Breast epithelium (tissue), 3 donors: ENCODE measurements around the gene ARHGAP15.

ENCODE experiments used
- POLR2A ChIP-seq: fragments of 450-650 bp; IDR thresholded peaks from one replicate; pipeline ENCODE4 v1.6.1; 2016; ENCODE audit warnings: antibody characterized with exemption, mild to moderate bottlenecking, moderate library complexity
- POLR2AphosphoS5 ChIP-seq, 3 donors: sonication (generic); formaldehyde crosslinking; IDR thresholded peaks; one replicate each; pipeline ENCODE4 v1.6.1; 2017; ENCODE audit warnings: antibody characterized with exemption in 3 of 3
- TF ChIP-seq, protein P1 (sequence below), 3 donors: fragments of 450-650 bp; IDR thresholded peaks; one replicate each; pipeline ENCODE4 v1.5.1; 2016 to 2017; ENCODE audit warnings: antibody characterized with exemption in 3 of 3, mild to moderate bottlenecking in 3 of 3, moderate library complexity in 3 of 3

DNA sequence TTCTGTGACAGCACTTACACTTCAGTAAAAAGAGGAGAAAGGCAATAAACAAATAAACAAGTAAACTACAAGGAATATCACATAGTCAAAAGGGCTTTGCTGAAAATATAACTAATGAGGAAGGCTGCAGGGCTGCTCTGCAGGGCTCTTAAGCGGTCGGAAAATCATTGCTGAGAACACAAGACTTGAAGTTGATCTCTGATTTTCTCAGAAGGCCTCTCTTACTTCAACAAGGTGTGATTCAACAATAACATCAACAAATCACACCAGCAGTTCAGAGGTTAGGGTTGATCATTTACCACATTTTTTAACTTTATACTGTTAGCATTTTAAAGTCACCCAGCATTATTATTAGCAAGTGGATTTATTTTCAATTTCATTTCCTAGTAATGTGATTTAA lies 215.6 kb downstream of the ARHGAP15 start:
- TF ChIP-seq, protein P1, sequence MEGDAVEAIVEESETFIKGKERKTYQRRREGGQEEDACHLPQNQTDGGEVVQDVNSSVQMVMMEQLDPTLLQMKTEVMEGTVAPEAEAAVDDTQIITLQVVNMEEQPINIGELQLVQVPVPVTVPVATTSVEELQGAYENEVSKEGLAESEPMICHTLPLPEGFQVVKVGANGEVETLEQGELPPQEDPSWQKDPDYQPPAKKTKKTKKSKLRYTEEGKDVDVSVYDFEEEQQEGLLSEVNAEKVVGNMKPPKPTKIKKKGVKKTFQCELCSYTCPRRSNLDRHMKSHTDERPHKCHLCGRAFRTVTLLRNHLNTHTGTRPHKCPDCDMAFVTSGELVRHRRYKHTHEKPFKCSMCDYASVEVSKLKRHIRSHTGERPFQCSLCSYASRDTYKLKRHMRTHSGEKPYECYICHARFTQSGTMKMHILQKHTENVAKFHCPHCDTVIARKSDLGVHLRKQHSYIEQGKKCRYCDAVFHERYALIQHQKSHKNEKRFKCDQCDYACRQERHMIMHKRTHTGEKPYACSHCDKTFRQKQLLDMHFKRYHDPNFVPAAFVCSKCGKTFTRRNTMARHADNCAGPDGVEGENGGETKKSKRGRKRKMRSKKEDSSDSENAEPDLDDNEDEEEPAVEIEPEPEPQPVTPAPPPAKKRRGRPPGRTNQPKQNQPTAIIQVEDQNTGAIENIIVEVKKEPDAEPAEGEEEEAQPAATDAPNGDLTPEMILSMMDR (IDR thresholded peaks at IDR 0.05) = no peak
- no peak for TF ChIP-seq POLR2A
- TF ChIP-seq POLR2AphosphoS5 (IDR thresholded peaks at IDR 0.05) = no peak
